ENCODE results near the gene DIP2B. TPM values are rescaled to one million over a fixed set of nuclear protein-coding genes. Genes with fewer than 3 reads are reported as not detected.

DIP2B gene
- polyA plus RNA-seq, 1 of the 3 experiments (the other 2 are of a cell fraction) = 6.6 TPM

- H3K9ac ChIP-seq = no peak overlapping the region
- TF ChIP-seq JUND (IDR thresholded peaks at IDR 0.05) (no peak), USF2 (IDR thresholded peaks at IDR 0.05; ENCODE audit: borderline replicate concordance, low read depth, low read length) (no peak), REST (IDR thresholded peaks at IDR 0.05; ENCODE audit: low read depth, low read length) (no peak), POLR2AphosphoS5 (IDR thresholded peaks at IDR 0.05; ENCODE audit: low read depth, low read length) (no peak), SMC3 (IDR thresholded peaks at IDR 0.05; ENCODE audit: low read depth, low read length) (no peak), TAF1 (IDR thresholded peaks at IDR 0.05; ENCODE audit: borderline replicate concordance, low read depth, low read length) (no peak), NRF1 (IDR thresholded peaks at IDR 0.05; ENCODE audit: low read depth, low read length) (no peak), RAD21 (IDR thresholded peaks at IDR 0.05; ENCODE audit: low read length) (no peak), TCF12 (IDR thresholded peaks at IDR 0.05) (no peak), RFX5 (IDR thresholded peaks at IDR 0.05; ENCODE audit: low read length) (no peak), USF1 (IDR thresholded peaks at IDR 0.05; ENCODE audit: borderline replicate concordance, low read depth) (no peak), CHD2 (IDR thresholded peaks at IDR 0.05; ENCODE audit: low read length, partially characterized antibody) (no peak), MAX (IDR thresholded peaks at IDR 0.05; ENCODE audit: low read depth) (no peak), FOXM1 (IDR thresholded peaks at IDR 0.05; ENCODE audit: low read depth) (no peak), FOSL2 (IDR thresholded peaks at IDR 0.05; ENCODE audit: borderline replicate concordance, low read depth) (no peak), ELF1 (IDR thresholded peaks at IDR 0.05) (no peak)
- H4K20me1 ChIP-seq (ENCODE audit: insufficient read depth) = no peaks in the 10 kb centered on the region
- H2AFZ ChIP-seq (ENCODE audit: low read depth) = no peak overlapping the region
- no peak overlapping the region for H3K4me3 ChIP-seq (ENCODE audit: low read depth in 2 of 2, low read length in 1 of 2)
- H3K9me3 ChIP-seq = no peaks in the 10 kb centered on the region
- no peak overlapping the region for H3K27ac ChIP-seq (ENCODE audit: low read depth in 2 of 2, low read length in 1 of 2)
- 100% methylated on average over 1 of the region's 1 CpG for WGBS (ENCODE audit: low lambda C conversion rate)
- no peaks in the 10 kb centered on the region for H3K27me3 ChIP-seq (ENCODE audit: insufficient read depth)
- no peaks in the 10 kb centered on the region for H3F3A ChIP-seq (replicated peaks; ENCODE audit: insufficient read depth)
- H3K4me1 ChIP-seq (ENCODE audit: control insufficient read depth in 1 of 2, insufficient read depth in 2 of 2, low read depth in 1 of 2, low read length in 1 of 2) = peaks cover 0 to 39% of the 10 kb centered on the region in 2 experiments; a peak in 2 of 4 replicates
- no peaks in the 10 kb centered on the region for H3K36me3 ChIP-seq (replicated peaks in 1 of 2; ENCODE audit: control insufficient read depth in 1 of 2, insufficient read depth in 2 of 2, low read length in 1 of 2)
- no peak for DNase-seq
- no peak overlapping the region for H3K4me2 ChIP-seq
- no peaks in the 10 kb centered on the region for H3K9me2 ChIP-seq
- CTCF ChIA-PET = interaction anchor here (1.1 to 1.4 kb wide), 2 partner anchors 28 to 105 kb away, joined by 4 to 5 read pairs; partner anchors contain the start of gene DIP2B
- peaks cover 17% of the 10 kb centered on the region for H3K79me2 ChIP-seq (ENCODE audit: insufficient read depth)
- POLR2A ChIA-PET = no interaction called here
Observed at GRCh38 chr12:50610171-50610570, 105.4 kb downstream of the DIP2B start.
